Keratinocyte (primary cell): Measurements from ENCODE around the gene TPK1. TPM values are rescaled to one million over a fixed set of nuclear protein-coding genes. Genes with fewer than 3 reads are reported as not detected.

Source experiments
- DNase-seq: peaks from one replicate; pipeline ENCODE4 v3.0.0-alpha.2; 2011; ENCODE audit warnings: low read depth, missing footprints, low spot score
- FAIRE-seq: peaks from 2 replicates; lab custom pipeline; 2011; peaks lifted over from hg19 to GRCh38; lab: Jason Lieb, UNC
- H2AFZ ChIP-seq: 2 replicates; pipeline ENCODE4 v1.6.0; 2012; ENCODE audit warnings: low read length, control low read depth, inconsistent platforms; ENCODE audit not compliant: control insufficient read depth
- H3K27ac ChIP-seq: 2 replicates; pipeline ENCODE4 v1.5.1; 2011; ENCODE audit warnings: low read length; ENCODE audit not compliant: control insufficient read depth, insufficient read depth
- H3K27me3 ChIP-seq: 3 replicates; pipeline ENCODE4 v1.6.0; 2011; ENCODE audit warnings: low read length; ENCODE audit not compliant: control insufficient read depth, insufficient read depth; ENCODE audit errors: extremely low read depth
- H3K36me3 ChIP-seq, 2 experiments: 2 replicates in 1 of 2; 3 replicates in 1 of 2; pipeline ENCODE4 v1.5.1; 2011; ENCODE audit warnings: low read length in 2 of 2, mild to moderate bottlenecking in 1 of 2; ENCODE audit not compliant: control insufficient read depth in 2 of 2, insufficient read depth in 2 of 2; ENCODE audit errors: extremely low read depth in 1 of 2
- H3K4me1 ChIP-seq: 3 replicates; pipeline ENCODE4 v1.5.1; 2011; ENCODE audit warnings: low read length; ENCODE audit not compliant: control insufficient read depth, insufficient read depth; ENCODE audit errors: extremely low read depth
- H3K4me2 ChIP-seq: 3 replicates; pipeline ENCODE4 v1.6.0; 2011; ENCODE audit warnings: low read depth, low read length; ENCODE audit not compliant: control insufficient read depth, insufficient read depth; ENCODE audit errors: extremely low read depth
- H3K4me3 ChIP-seq, 3 experiments: fragments of 200-600 bp in 1 of 3; sonication (generic) in 1 of 3; 2 replicates in 2 of 3; 3 replicates in 1 of 3; pipeline ENCODE4 v1.5.1; 2011 to 2016; ENCODE audit warnings: low read length in 3 of 3, mild to moderate bottlenecking in 3 of 3, control low read depth in 2 of 3, inconsistent platforms in 1 of 3, low read depth in 1 of 3, mixed read lengths in 1 of 3, mixed run types in 1 of 3, moderate library complexity in 1 of 3; ENCODE audit not compliant: control insufficient read depth in 2 of 3, insufficient read depth in 2 of 3; ENCODE audit errors: extremely low read depth in 1 of 3
- H3K79me2 ChIP-seq: 2 replicates; pipeline ENCODE4 v1.6.0; 2012; ENCODE audit warnings: low read length; ENCODE audit not compliant: control insufficient read depth, insufficient read depth
- H3K9ac ChIP-seq: 3 replicates; pipeline ENCODE4 v1.6.0; 2011; ENCODE audit warnings: low read length; ENCODE audit not compliant: control insufficient read depth, insufficient read depth; ENCODE audit errors: extremely low read depth
- H3K9me1 ChIP-seq: 3 replicates; pipeline ENCODE4 v1.6.0; 2011; ENCODE audit warnings: low read length; ENCODE audit not compliant: control insufficient read depth, insufficient read depth; ENCODE audit errors: extremely low read depth
- H3K9me3 ChIP-seq: 2 replicates; pipeline ENCODE4 v1.5.1; 2012; ENCODE audit warnings: low read depth, low read length; ENCODE audit not compliant: control insufficient read depth
- H4K20me1 ChIP-seq: 3 replicates; pipeline ENCODE4 v1.6.0; 2011; ENCODE audit warnings: low read length; ENCODE audit not compliant: control insufficient read depth, insufficient read depth; ENCODE audit errors: extremely low read depth
- CTCF ChIP-seq, 3 experiments: IDR thresholded peaks in 1 of 3; conservative IDR thresholded peaks in 1 of 3; optimal IDR thresholded peaks in 1 of 3; 2 replicates in 2 of 3; 3 replicates in 1 of 3; pipeline versions ENCODE3 to v1.5.1; 2011; ENCODE audit warnings: low read length in 3 of 3, mild to moderate bottlenecking in 3 of 3, moderate library complexity in 2 of 3, control low read depth in 1 of 3, inconsistent platforms in 1 of 3; ENCODE audit not compliant: insufficient read depth in 2 of 3; ENCODE audit errors: extremely low read depth in 1 of 3
- EZH2 ChIP-seq: IDR thresholded peaks from one replicate; pipeline ENCODE4 v1.6.1; 2012; ENCODE audit warnings: inconsistent platforms, mild to moderate bottlenecking, low read length, moderate library complexity
- dilution Hi-C: fragments of 300-500 bp; cut with MboI; formaldehyde crosslinking; loops from one replicate; pipeline ENCODE4 v1.7.0; 2020; ENCODE audit warnings: low sequenced_read_pairs; ENCODE audit not compliant: extremely low pct_ligation_motif_present
- polyA plus RNA-seq, 5 experiments: library from polyadenylated mRNA; depleted of rRNA in 3 of 5; stranded (reverse) in 3 of 5; stranded (forward) in 1 of 5; unstranded in 1 of 5; fragments of >200 nt; gene quantifications; 1 replicate in 1 of 5; 2 replicates in 3 of 5; 3 replicates in 1 of 5; pipeline versions ENCODE4 v1.2.1 to v1.2.3, GENCODE V29; 2011 to 2012; ENCODE audit warnings: missing spikeins in 2 of 5, low read depth in 1 of 5, low replicate concordance in 1 of 5

The TPK1 gene
- polyA plus RNA-seq, 1 donor (not counting 4 experiments of a cell fraction or from before 2014, with no cell fraction given): 1.9 TPM

- Histone ChIP-seq H3K9ac (no peak overlapping the region), H3K27ac (no peak overlapping the region), H3K4me1 (no peaks in the 10 kb centered on the region), H3K9me3 (no peaks in the 10 kb centered on the region), H3K27me3 (no peaks in the 10 kb centered on the region), H3K4me3 (no peak overlapping the region), H4K20me1 (no peaks in the 10 kb centered on the region), H3K4me2 (no peak overlapping the region), H2AFZ (no peak overlapping the region), H3K9me1 (no peaks in the 10 kb centered on the region), H3K79me2 (no peaks in the 10 kb centered on the region), H3K36me3 (no peaks in the 10 kb centered on the region)
- dilution Hi-C loops: no loop called here
- TF ChIP-seq EZH2 (no peak), CTCF (optimal IDR thresholded peaks at IDR 0.05 in 1 of 3, IDR thresholded peaks at IDR 0.05 in 1 of 3, conservative IDR thresholded peaks at IDR 0.05 in 1 of 3; ENCODE audit: extremely low read depth in 1 of 3, insufficient read depth in 2 of 3, low read length in 3 of 3) (no peak)
- DNase-seq (no peak), FAIRE-seq (no peak)
Observed at GRCh38 chr7:144785521-144785920, 50.3 kb downstream of the TPK1 start.

- no peak overlapping the region for H3K4me3 ChIP-seq
- H3K9me3 ChIP-seq: no peaks in the 10 kb centered on the region
- TF ChIP-seq EZH2: no peak
- no peak for TF ChIP-seq CTCF (optimal IDR thresholded peaks at IDR 0.05 in 1 of 3, IDR thresholded peaks at IDR 0.05 in 1 of 3, conservative IDR thresholded peaks at IDR 0.05 in 1 of 3; ENCODE audit: extremely low read depth in 1 of 3, insufficient read depth in 2 of 3, low read length in 3 of 3)
- H3K9me1 ChIP-seq: no peaks in the 10 kb centered on the region
- no peak overlapping the region for H3K4me2 ChIP-seq
- no peaks in the 10 kb centered on the region for H3K4me1 ChIP-seq
- H3K36me3 ChIP-seq: no peaks in the 10 kb centered on the region
- dilution Hi-C loops: no loop called here
- DNase-seq (no peak), FAIRE-seq (no peak)
- H3K27ac ChIP-seq: no peak overlapping the region
- H3K9ac ChIP-seq: no peak overlapping the region
- no peaks in the 10 kb centered on the region for H4K20me1 ChIP-seq
- H2AFZ ChIP-seq: no peak overlapping the region
- no peaks in the 10 kb centered on the region for H3K79me2 ChIP-seq
- H3K27me3 ChIP-seq: no peaks in the 10 kb centered on the region
Observed at GRCh38 chr7:144784943-144785342, 50.9 kb downstream of the TPK1 start.
